GM21423 (cell line): Measurements from ENCODE around the gene ANKIB1.
"Not testable (repeated sequence)": the region's sequence is repeated elsewhere in the genome, so short reads cannot be mapped to it uniquely, and the experiment has no call there.

ENCODE experiments used
- ATAC-seq: cut with Tn5 transposase; IDR thresholded peaks from one replicate; pipeline ENCODE4 v1.9.1; 2021; ENCODE audit warnings: mild to moderate bottlenecking, moderate library complexity; ENCODE audit not compliant: unreplicated experiment

The ANKIB1 gene

GRCh38 chr7:92442720-92443119 lies 196.9 kb downstream of the ANKIB1 start:
- not testable (repeated sequence) for ATAC-seq

GRCh38 chr7:92446869-92447344 lies 201.1 kb downstream of the ANKIB1 start:
- ATAC-seq, result no peak

- ATAC-seq, result peak; percentile 93
Observed at GRCh38 chr7:92447345-92448204, 201.8 kb downstream of the ANKIB1 start, which contains the start of gene GATAD1. Gene GATAD1 (plus strand): TSS chr7:92447482. CDS start chr7:92447730, 248 bp downstream.

- ATAC-seq, result peak; percentile 29
Observed at GRCh38 chr7:92448205-92448747, 202.5 kb downstream of the ANKIB1 start.
